Measurements from ENCODE around the gene GALE.
"Not testable (repeated sequence)": the region's sequence is repeated elsewhere in the genome, so short reads cannot be mapped to it uniquely, and the experiment has no call there.

GALE gene

GRCh38 chr1:23791516-23792047, 9.0 kb downstream of the GALE start:
- no peak for DNase-seq

GRCh38 chr1:23790696-23791515, 9.6 kb downstream of the GALE start, which contains the start of gene LYPLA2:
TSS of gene LYPLA2 (plus strand) at chr1:23791145. CDS start at chr1:23792683, 1,538 bp downstream.
- DNase-seq = peak; percentile 62 to 83

DNA sequence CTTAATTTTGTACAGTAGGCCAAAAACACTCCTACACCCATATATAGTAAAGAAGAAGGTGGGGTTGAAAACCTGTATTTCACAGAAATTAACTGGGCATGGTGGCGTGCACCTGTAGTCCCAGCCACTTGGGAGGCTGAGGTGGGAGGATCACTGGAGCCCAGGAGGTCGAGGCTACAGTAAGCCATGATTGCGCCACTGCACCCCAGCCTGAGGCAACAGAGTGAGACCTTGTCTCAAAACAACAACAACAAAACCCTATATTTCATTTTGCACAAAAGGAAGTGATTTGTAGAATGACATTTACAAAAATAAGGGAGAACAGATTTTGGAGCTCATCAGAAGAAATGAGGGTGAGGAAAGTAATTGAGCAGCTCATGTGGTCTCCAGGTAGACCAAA, 11.9 kb downstream of the GALE start:
- DNase-seq = no peak

GRCh38 chr1:23787701-23788100, 12.9 kb downstream of the GALE start:
- no peak for DNase-seq

DNA sequence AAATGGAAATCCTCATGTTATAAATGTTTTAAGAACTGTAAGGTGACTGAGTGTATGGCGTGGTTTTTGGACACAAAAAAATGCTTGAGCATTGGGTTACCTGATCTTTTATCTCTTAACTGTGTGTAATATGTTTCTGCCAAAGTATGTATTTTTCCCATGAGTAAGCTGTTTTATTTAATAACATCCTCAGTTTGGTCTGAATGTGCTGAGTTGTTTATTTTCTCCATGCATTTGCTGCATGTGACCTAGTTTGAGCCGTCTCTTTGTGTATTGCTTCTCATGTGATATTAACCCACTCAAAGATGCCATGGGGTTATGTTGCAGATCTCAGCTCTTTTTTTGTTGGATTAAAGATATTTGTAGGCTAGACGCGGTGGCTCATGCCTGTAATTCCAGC, 15.7 kb downstream of the GALE start:
- no peak for DNase-seq

- DNase-seq = not testable (repeated sequence)
These were observed 17.4 kb downstream of the GALE start for GRCh38 chr1:23783141-23783540.

- no peak for DNase-seq
These were observed 20.7 kb downstream of the GALE start for GRCh38 chr1:23779826-23780371.

- peak; percentile 61 to 76 for DNase-seq
These were observed 22.4 kb downstream of the GALE start, which contains the start of gene PITHD1 for GRCh38 chr1:23777979-23778814. TSS of gene PITHD1 (plus strand) at chr1:23778418. CDS start at chr1:23778516, 98 bp downstream.

DNA sequence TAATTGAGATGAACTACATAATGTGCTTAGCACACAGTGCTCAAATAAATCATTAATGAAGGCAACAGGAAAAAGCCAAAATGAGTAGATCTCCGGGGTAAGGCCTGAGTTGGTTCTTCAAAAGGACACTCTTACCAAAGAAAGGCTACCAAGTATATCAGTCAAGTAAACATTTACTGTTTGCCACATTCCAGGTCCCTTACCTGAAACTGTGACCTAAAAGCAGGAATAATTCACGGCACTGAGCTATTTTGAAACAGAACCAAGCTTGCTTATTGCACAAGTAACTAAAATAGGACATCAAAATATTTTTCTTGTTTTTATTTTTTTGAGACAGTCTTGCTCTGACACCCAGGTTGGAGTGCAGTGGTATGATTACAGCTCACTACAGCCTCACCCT, 24.3 kb downstream of the GALE start:
- DNase-seq = no peak

DNA sequence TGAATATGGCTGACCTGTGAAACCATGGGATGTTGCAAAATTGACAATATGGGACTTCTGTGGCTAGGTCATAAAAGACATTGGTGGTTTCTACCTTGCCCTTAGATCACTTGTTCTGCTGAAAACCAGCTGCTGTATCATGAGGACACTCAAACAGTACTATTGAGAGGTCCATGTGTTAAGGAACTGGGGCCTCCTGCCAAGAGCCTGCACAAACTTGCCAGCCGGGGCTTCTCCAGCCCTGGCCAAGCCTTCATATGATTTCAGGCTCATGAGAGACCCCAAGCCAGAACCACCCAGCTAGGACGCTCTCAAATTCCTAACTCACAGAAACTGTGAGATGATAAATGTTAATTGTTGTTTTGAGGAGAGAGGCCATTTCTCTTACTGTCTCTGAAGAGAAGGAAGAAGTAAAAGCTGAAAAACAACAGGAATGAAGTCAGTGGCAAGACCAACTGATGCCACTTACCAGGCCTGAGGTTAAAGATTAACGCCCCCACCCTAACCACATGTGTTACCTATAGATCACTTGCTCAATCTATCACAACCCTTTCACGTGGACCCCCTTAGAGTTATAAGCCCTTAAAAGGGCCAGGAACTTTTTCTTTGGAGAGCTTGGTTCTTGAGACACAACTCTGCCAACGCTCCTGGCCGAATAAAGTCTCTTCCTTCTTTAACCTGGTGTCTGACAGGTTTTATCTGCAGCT, 26.2 kb downstream of the GALE start:
- DNase-seq = no peak

GRCh38 chr1:23772854-23773242, 27.7 kb downstream of the GALE start:
- DNase-seq = no peak

GRCh38 chr1:23772049-23772853, 28.3 kb downstream of the GALE start:
- DNase-seq = peak; percentile 52 to 59

- no peak for DNase-seq
These were observed 31.8 kb downstream of the GALE start for GRCh38 chr1:23768733-23769132.

- no peak for DNase-seq
These were observed 37.4 kb downstream of the GALE start for GRCh38 chr1:23763041-23763577.

GRCh38 chr1:23759277-23759676, 41.3 kb downstream of the GALE start:
- no peak for DNase-seq

DNA sequence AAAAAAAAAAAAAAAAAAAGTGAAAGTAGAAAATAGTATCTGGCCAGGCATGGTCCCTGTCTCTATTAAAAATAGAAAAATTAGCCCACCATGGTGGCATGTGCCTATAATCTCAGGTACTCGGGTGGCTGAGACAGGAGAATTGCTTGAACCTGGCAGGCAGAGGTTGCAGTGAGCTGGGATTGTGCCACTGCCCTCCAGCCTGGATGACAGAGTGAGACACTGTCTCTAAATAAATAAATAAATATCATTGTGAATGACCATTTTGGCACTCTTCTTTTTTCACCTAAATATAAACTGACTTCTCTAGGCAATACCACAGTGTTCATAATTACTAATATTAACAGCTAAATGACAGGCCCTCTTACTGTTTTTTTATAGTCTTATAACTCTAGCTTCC, 42.7 kb downstream of the GALE start:
- DNase-seq = no peak

DNA sequence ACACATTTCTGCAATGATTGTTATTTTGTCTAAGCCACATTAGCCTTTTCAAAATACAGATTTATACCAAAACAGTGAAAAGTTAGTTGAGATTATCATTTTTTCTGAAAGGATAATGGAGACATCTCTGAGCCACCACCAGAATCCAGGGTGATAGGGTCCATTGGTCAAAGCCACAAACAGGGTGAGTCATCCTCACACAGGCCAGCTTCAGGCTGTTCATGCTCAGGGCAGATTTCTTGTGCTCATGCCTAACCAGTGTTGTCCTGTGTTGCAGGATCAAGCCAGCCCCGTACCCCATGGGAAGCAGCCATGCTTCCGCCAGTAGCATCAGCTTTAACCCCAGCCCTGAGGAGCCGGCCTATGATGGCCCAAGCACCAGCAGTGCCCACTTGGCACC, 43.9 kb downstream of the GALE start:
- DNase-seq = no peak

DNA sequence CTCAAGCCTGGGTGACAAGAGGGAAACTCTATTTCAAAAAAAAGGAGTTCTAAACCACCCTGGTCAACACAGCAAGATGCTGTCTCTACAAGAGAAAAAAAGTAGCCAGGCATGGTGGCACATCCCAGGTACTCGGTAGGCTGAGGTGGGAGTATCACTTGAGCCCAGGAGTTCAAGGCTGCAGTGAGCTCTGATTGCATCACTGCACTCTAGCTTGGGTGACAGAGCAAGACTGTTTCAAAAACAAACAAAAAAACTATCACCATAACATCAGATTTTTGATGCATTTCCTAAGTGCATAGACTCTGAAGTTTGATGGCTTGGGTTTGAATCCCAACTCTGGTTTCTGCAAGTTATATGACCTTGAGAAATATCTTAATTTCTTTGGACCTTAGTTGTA, 47.6 kb downstream of the GALE start:
- no peak for DNase-seq

DNA sequence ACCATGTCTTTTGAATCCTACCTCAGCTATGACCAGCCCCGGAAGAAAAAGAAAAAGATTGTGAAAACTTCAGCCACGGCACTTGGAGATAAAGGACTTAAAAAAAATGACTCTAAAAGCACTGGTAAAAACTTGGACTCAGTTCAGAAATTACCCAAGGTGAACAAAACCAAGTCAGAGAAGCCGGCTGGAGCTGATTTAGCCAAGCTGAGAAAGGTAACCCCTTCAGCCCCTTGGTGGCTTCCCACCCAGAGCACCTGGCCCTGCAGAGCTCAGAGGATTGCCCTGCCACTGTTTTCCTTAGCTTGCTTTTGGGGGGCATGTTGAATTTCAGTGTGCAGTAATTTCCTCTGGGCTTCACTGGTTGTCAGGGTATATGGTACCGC, 48.7 kb downstream of the GALE start:
- no peak for DNase-seq

- DNase-seq = no peak
These were observed 49.3 kb downstream of the GALE start for GRCh38 chr1:23751050-23751814.

DNA sequence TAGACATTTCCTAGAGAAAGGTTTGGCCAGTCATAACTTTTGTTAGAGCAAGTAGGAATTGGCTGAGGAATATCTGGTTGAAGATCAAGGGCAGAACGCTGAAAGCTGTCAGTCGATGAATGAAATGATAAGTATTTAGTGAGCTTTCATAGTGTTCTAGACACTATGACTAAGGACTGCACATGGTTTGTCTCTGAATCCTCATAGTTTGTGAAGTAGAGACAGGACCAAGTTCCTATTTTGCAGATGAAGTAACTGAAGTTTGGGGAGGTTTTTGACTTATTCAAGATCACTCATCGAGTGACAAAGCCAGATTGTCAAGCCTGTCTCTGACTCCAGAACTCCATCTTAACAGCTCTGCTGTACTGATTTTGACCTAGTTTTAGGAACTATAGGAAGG, 52.5 kb downstream of the GALE start:
- no peak for DNase-seq
